ENCODE measurements around the gene SIGLEC7.

The SIGLEC7 gene

GRCh38 chr19:51136851-51137551, 5.1 kb upstream of the SIGLEC7 start:
- peak; percentile 52 for TF ChIP-seq MAX (IDR thresholded peaks at IDR 0.05; ENCODE audit: low read depth, low read length)
- TF ChIP-seq POLR2A (IDR thresholded peaks at IDR 0.05; ENCODE audit: extremely low read depth, insufficient read length), result peak; percentile 53
- TF ChIP-seq MYC (IDR thresholded peaks at IDR 0.05; ENCODE audit: low read depth, low read length), result peak; percentile 61
- no peak for TF ChIP-seq CTCF (IDR thresholded peaks at IDR 0.05; ENCODE audit: low read depth, low read length)
- peak; percentile 92 for DNase-seq (ENCODE audit: low read depth)
- H3K4me3 ChIP-seq (ENCODE audit: low read depth, low read length), result peak overlapping the region; percentile 6

- TF ChIP-seq CTCF (IDR thresholded peaks at IDR 0.05; ENCODE audit: low read depth, low read length) (no peak), MAX (IDR thresholded peaks at IDR 0.05; ENCODE audit: low read depth, low read length) (no peak), MYC (IDR thresholded peaks at IDR 0.05; ENCODE audit: low read depth, low read length) (no peak), POLR2A (IDR thresholded peaks at IDR 0.05; ENCODE audit: extremely low read depth, insufficient read length) (no peak)
- no peak overlapping the region for H3K4me3 ChIP-seq (ENCODE audit: low read depth, low read length)
- peak; percentile 58 for DNase-seq (ENCODE audit: low read depth)
These were observed 4.2 kb upstream of the SIGLEC7 start for GRCh38 chr19:51137792-51138425.

GRCh38 chr19:51138549-51138979, 3.5 kb upstream of the SIGLEC7 start:
- peak; percentile 92 for DNase-seq (ENCODE audit: low read depth)
- peak overlapping the region; percentile 12 for H3K4me3 ChIP-seq (ENCODE audit: low read depth, low read length)
- TF ChIP-seq CTCF (IDR thresholded peaks at IDR 0.05; ENCODE audit: low read depth, low read length) (no peak), MYC (IDR thresholded peaks at IDR 0.05; ENCODE audit: low read depth, low read length) (no peak), POLR2A (IDR thresholded peaks at IDR 0.05; ENCODE audit: extremely low read depth, insufficient read length) (no peak), MAX (IDR thresholded peaks at IDR 0.05; ENCODE audit: low read depth, low read length) (no peak)

- TF ChIP-seq POLR2A (IDR thresholded peaks at IDR 0.05; ENCODE audit: extremely low read depth, insufficient read length), result no peak
- 0 out of 2 replicates have a peak, but pooled peaks have one; percentile 5 for TF ChIP-seq MYC (IDR thresholded peaks at IDR 0.05; ENCODE audit: low read depth, low read length)
- TF ChIP-seq MAX (IDR thresholded peaks at IDR 0.05; ENCODE audit: low read depth, low read length), result 0 out of 2 replicates have a peak, but pooled peaks have one; percentile 21
- TF ChIP-seq CTCF (IDR thresholded peaks at IDR 0.05; ENCODE audit: low read depth, low read length), result no peak
- H3K4me3 ChIP-seq (ENCODE audit: low read depth, low read length), result no peak overlapping the region
- peak; percentile 95 for DNase-seq (ENCODE audit: low read depth)
These were observed 2.6 kb upstream of the SIGLEC7 start for GRCh38 chr19:51139299-51140014.

- TF ChIP-seq MAX (IDR thresholded peaks at IDR 0.05; ENCODE audit: low read depth, low read length) (no peak), MYC (IDR thresholded peaks at IDR 0.05; ENCODE audit: low read depth, low read length) (no peak), CTCF (IDR thresholded peaks at IDR 0.05; ENCODE audit: low read depth, low read length) (no peak), POLR2A (IDR thresholded peaks at IDR 0.05; ENCODE audit: extremely low read depth, insufficient read length) (no peak)
- H3K4me3 ChIP-seq (ENCODE audit: low read depth, low read length), result no peak overlapping the region
- DNase-seq (ENCODE audit: low read depth), result no peak
These were observed 1.7 kb upstream of the SIGLEC7 start for GRCh38 chr19:51140441-51140840.

Measured in NB4 (cell line).